GM21825 (cell line): ENCODE data around the gene FAM120AOS.
"Not testable (repeated sequence)": the region's sequence is repeated elsewhere in the genome, so short reads cannot be mapped to it uniquely, and the experiment has no call there.

ENCODE experiments used
- ATAC-seq: cut with Tn5 transposase; IDR thresholded peaks from one replicate; pipeline ENCODE4 v1.9.1; 2021; ENCODE audit warnings: mild to moderate bottlenecking, moderate library complexity; ENCODE audit not compliant: unreplicated experiment

Gene FAM120AOS

GRCh38 chr9:93440896-93441580 lies 12.3 kb downstream of the FAM120AOS start:
- no peak for ATAC-seq

DNA sequence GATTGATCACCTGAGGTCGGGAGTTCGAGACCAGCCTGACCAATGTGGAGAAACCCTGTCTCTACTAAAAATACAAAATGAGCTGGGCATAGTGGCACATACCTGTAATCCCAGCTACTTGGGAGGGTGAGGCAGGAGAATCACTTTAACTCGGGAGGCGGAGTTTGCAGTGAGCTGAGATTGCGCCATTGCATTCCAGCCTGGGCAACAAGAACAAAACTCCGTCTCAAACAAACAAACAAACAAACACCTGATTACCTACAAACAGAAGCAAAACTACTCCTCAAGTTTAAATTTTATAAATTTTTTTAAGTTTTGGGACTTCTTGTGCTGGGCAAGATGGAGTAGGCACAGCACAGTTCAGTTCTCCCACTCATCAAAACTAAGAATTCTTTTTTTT lies 14.1 kb downstream of the FAM120AOS start:
- not testable (repeated sequence) for ATAC-seq

- no peak for ATAC-seq
These were observed 15.4 kb downstream of the FAM120AOS start for GRCh38 chr9:93437996-93438395.

GRCh38 chr9:93436655-93437407 lies 16.6 kb downstream of the FAM120AOS start:
- ATAC-seq: no peak

- no peak for ATAC-seq
These were observed 17.2 kb downstream of the FAM120AOS start for GRCh38 chr9:93436218-93436617.

DNA sequence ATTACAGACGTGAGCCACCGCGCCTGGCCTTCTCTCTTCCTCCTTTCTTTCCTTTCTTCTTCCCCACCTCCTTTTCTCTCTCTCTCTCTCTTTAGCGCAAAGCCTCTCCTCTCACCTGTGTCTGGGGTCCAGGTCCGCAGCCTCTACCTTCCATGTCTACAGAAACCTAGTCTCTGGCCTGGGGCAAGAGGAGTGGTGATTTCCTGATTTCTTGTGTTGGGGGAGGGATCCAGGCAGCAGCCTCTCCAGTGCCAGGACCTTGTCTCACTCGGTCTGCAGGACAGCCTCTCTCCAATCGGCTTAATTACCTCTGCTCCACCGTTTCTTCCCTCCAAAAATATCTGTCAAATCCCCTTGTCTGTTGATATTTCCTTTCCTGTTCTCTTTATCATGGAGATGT lies 18.0 kb downstream of the FAM120AOS start:
- ATAC-seq: no peak

DNA sequence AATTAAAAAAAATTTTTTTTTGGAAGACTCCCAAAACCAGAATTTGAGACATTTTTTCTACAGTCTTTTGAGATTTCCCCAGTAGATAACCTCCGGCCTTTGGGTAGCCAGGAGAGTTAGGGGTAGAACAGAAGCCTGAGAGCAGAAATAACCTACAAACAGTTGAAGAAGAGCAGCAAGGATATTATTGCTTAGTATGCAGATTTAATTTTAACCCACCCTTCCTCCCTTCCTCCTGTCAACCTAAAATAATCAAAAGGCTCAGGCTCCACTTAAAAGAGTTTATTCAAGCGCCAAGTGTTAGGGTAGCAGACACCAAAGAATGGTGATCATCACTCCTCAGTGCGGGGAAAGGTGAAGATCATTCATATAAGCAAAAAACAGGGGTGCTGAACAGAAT lies 19.3 kb downstream of the FAM120AOS start:
- ATAC-seq: no peak

DNA sequence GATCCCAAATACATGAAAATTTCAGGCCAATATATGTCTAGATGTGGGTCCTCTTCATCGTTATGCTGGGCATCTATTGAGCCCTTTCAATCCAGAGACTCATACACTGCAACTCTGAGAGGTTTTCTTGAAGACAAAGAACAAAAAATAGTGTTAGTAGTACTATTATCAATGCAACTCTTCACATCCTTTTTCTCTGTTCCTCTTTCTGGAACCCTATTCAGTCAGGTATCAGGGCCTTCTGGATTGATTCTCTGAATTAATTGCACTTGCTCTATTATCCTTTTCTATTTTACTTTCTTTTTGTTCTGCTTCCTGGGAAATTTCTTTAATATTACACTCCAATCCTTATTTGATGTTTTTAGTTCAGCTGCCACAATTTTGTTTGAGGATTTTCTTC lies 20.4 kb downstream of the FAM120AOS start:
- ATAC-seq: no peak

GRCh38 chr9:93431539-93432105 lies 21.8 kb downstream of the FAM120AOS start:
- no peak for ATAC-seq

- no peak for ATAC-seq
These were observed 25.6 kb downstream of the FAM120AOS start for GRCh38 chr9:93427655-93428379.

- ATAC-seq: no peak
These were observed 30.3 kb downstream of the FAM120AOS start for GRCh38 chr9:93422977-93423616.

DNA sequence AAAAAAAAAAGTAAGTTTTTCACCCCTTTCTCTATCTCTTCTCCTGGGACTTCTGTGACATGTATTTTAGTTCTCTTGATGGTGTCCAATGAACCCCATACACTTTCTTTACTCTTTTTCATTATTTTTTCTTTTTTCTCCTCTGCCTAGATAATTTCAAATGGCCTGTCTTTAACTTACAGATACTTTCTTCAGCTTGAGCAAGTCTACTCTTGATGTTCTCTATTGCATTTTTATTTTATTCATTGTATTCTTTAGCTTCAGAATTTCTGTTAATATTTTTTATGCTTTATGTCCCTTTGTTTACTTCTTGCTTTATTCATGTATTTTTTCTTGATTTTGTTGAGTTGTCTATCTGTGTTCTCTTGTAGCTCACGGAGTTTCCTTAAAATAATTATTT lies 34.4 kb downstream of the FAM120AOS start:
- ATAC-seq: no peak

DNA sequence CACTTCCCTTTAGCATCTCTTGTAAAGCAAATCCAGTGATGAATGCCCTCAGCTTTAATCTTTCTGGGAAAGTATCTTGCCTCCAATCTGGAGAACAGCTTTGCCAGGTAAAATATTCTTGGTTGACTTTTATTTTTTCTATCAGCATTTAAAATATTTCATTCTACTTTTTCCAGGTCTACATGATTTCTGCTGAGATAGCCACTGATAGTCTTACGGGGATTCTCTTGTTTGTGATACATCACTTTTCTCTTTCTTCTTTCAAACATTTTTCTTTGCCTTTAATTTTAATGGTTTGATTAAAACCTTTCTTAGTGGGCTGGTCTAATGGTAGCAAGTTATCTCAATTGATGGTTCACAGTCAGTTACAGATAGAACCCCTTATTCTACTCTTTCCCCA lies 35.8 kb downstream of the FAM120AOS start:
- ATAC-seq: no peak

DNA sequence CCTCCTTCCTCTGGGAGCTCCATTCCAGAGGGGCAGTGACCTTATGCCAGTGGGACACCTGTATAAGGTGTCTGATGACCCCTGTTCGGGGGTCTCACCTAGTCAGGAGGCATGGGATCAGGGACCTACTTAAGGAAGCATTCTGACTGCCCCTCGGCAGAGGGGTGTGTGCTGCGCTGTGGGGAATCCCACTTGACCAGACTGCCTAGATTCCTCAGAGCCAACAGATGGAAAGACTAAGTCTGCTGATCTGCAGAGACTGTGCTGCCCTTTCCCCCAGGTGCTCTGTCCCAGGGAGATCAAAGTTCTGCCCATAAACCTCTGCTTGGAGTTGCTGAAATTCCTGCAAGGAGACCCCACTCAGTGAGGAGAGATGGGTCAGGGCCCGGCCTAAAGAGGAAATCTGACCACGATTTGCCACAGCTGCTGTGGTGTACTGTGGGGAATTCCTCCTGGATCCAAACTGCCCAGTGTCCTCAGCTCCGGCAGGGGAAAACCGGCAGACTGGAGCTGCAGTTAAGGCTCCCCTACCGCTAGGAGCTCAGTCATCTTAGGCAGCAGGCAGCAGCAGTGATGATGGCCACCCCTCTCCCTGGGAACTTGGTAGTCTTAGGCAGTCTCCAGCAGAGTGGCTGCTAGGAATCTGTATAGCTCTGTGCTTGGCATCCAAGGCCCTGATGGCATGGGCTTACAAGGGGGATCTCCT lies 36.7 kb downstream of the FAM120AOS start:
- ATAC-seq: no peak

DNA sequence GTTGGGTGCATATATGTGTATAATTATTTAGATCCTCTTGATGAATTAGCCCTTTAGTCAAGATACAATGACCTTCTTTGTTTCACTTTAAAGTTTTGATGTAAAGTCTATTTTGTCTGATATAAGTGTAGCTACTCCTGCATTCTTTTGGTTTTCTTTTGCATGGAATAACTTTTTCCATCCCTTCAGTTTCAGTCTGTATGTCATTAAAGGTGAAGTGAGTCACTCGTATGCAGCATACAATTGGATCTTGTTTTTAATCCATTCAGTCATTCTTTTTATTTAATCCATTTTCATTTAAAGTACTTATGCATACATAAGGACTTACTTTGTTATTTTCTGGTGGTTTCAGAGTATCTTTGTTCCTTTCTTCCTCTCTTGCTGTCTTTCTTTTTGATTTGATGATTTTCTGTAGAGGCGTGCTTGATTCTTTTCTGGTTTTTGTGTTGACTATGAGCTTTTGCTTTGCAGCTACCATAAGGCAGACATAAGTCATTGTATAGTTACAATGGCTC lies 38.1 kb downstream of the FAM120AOS start:
- no peak for ATAC-seq

DNA sequence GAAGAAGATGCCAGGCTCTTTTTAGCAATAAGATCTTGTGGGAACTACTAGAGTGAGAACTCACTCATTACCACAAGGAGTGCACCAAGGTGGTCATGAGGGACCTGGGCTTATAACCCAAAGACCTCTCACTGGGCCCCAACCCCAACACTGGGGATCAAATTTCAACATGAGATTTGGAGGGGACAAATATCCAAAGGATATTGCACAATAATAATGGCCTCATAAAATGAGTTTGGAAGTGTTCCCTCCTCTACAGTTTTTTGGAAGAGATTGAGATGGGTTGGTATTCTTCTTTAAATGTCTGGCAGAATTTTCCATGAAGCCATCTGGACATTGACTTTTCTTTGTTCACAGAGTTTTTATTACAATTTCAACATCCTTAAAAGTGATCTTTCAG lies 39.9 kb downstream of the FAM120AOS start:
- no peak for ATAC-seq

DNA sequence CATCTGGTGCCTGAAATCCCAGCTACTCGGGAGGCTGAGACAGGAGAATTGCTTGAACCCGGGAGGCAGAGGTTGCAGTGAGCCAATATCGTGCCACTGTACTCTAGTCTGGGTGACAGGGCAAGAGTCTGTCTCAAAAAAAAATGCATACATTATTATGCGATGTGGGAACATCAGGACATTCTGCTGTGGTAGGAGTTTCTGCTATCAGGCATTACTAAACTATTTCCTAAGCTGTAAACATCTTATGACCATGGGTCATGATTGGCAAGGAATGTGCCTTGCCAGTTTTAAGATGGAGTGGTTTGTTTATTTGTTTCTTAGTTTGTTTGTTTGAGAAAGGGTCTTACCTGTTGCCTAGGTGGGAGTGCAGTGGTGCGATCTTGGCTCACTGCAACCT lies 47.0 kb downstream of the FAM120AOS start:
- ATAC-seq: no peak

GRCh38 chr9:93398471-93398870 lies 54.9 kb downstream of the FAM120AOS start:
- ATAC-seq: no peak

DNA sequence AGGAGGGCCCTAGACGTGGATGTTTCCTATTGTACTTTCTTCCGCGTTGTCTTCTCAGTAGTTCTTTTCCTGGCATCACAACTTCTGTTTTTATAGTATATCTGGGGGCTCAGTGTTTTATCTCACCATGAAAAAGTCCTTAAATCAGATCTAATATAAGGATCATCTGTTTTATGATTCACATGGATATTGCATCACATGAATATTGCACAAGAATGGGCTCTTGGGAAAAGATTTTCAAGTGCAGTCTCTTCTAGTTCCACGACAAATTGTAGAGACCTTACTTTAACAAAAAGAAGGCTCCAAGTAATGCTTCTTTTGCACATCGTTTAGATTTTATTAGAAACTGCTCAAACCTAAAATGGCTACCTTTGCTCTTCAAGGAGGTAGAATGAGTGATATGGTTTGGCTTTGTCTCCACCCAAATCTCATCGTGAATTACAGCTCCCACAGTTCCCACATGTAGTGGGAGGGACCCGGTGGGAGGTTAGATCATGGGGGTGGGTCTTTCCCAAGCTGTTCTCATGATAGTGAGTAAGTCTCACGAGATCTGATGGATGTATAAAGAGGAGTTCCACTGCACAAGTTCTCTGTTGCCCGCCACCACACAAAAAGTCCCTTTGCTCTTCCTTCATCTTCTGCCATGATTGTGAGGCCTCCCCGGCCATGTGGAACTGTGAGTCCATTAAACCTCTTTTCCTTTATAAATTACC lies 55.6 kb downstream of the FAM120AOS start:
- no peak for ATAC-seq
